Adrenal gland (tissue), 5 donors: Measurements from ENCODE around the gene CUX1.

ENCODE experiments used
- POLR2A ChIP-seq, 2 donors: fragments of 450-650 bp; IDR thresholded peaks; one replicate each; pipeline ENCODE4 v1.6.1; 2017; ENCODE audit warnings: antibody characterized with exemption in 2 of 2, mild to moderate bottlenecking in 2 of 2, moderate library complexity in 1 of 2
- TF ChIP-seq, protein P1 (sequence below), 6 experiments: fragments of 450-650 bp in 4 of 6; fragments of 200-600 bp in 2 of 6; sonication (generic) in 1 of 6; IDR thresholded peaks; 1 replicate in 5 of 6; 2 replicates in 1 of 6; pipeline versions ENCODE4 v1.5.1 to v1.8.0; 2016 to 2021; ENCODE audit warnings: antibody characterized with exemption in 6 of 6, mild to moderate bottlenecking in 2 of 6, moderate library complexity in 1 of 6
- donor health status: DM: no; HTN: no; CAD: no.

- TF ChIP-seq, protein P1, sequence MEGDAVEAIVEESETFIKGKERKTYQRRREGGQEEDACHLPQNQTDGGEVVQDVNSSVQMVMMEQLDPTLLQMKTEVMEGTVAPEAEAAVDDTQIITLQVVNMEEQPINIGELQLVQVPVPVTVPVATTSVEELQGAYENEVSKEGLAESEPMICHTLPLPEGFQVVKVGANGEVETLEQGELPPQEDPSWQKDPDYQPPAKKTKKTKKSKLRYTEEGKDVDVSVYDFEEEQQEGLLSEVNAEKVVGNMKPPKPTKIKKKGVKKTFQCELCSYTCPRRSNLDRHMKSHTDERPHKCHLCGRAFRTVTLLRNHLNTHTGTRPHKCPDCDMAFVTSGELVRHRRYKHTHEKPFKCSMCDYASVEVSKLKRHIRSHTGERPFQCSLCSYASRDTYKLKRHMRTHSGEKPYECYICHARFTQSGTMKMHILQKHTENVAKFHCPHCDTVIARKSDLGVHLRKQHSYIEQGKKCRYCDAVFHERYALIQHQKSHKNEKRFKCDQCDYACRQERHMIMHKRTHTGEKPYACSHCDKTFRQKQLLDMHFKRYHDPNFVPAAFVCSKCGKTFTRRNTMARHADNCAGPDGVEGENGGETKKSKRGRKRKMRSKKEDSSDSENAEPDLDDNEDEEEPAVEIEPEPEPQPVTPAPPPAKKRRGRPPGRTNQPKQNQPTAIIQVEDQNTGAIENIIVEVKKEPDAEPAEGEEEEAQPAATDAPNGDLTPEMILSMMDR (IDR thresholded peaks at IDR 0.05): no peak
- no peak for TF ChIP-seq POLR2A (IDR thresholded peaks at IDR 0.05)
These were observed 373.4 kb downstream of the CUX1 start for GRCh38 chr7:102190776-102191350.
